Prostate gland (tissue), 2 donors: Measurements from ENCODE around the gene MBD2. TPM values are rescaled to one million over a fixed set of nuclear protein-coding genes. Genes with fewer than 3 reads are reported as not detected.

Experiments used
- DNase-seq: peaks from one replicate; pipeline ENCODE4 v3.0.0-alpha.2; 2019; ENCODE audit warnings: low spot score
- H3K27ac ChIP-seq, 2 donors: fragments of 200-600 bp; sonication (generic); 2 replicates each; pipeline ENCODE4 v1.5.1; 2017 to 2019
- H3K27me3 ChIP-seq: fragments of 200-600 bp; sonication (generic); replicated peaks from 2 replicates; pipeline ENCODE4 v1.5.1; 2019; ENCODE audit not compliant: insufficient read depth
- H3K36me3 ChIP-seq, 2 donors: fragments of 200-600 bp; sonication (generic); 1 replicate in 1 of 2; 2 replicates in 1 of 2; pipeline versions ENCODE4 v1.5.1 to v1.8.1; 2017 to 2019
- H3K4me1 ChIP-seq: fragments of 200-600 bp; sonication (generic); replicated peaks from 2 replicates; pipeline ENCODE4 v1.5.1; 2019
- H3K4me3 ChIP-seq, 2 donors: fragments of 200-600 bp; sonication (generic); 2 replicates each; pipeline ENCODE4 v1.5.1; 2017 to 2019
- H3K9me3 ChIP-seq: fragments of 200-600 bp; sonication (generic); 2 replicates; pipeline ENCODE4 v1.5.1; 2017
- POLR2A ChIP-seq: fragments of 450-650 bp; IDR thresholded peaks from one replicate; pipeline ENCODE4 v1.6.1; 2016; ENCODE audit warnings: antibody characterized with exemption, mild to moderate bottlenecking
- POLR2AphosphoS5 ChIP-seq: sonication (generic); formaldehyde crosslinking; IDR thresholded peaks from one replicate; pipeline ENCODE4 v1.6.1; 2017; ENCODE audit warnings: antibody characterized with exemption
- WGBS: methylation state at CpG from one replicate; pipeline ENCODE4 v1.1.5; 2018; 5-methylcytosine and 5-hydroxymethylcytosine counted together
- intact Hi-C: fragments of 100-400 bp; cut with DNase I; formaldehyde crosslinking; loops from one replicate; pipeline ENCODE4 v1.14.2; 2022
- total RNA-seq, 2 donors: library from RNA; depleted of rRNA; stranded (reverse); fragments of >200 nt; gene quantifications; one replicate each; pipeline ENCODE4 v1.1.0, GENCODE V29; 2016
- TF ChIP-seq, protein P1 (sequence below), 4 experiments: fragments of 200-600 bp in 2 of 4; fragments of 450-650 bp in 2 of 4; sonication (generic) in 2 of 4; IDR thresholded peaks; 1 replicate in 3 of 4; 2 replicates in 1 of 4; pipeline ENCODE4 v1.5.1; 2016 to 2019; ENCODE audit warnings: antibody characterized with exemption in 4 of 4, mild to moderate bottlenecking in 2 of 4, moderate library complexity in 2 of 4

MBD2 gene
- total RNA-seq, 2 donors from 2014 or later: 33.3 to 50.3 TPM

DNA sequence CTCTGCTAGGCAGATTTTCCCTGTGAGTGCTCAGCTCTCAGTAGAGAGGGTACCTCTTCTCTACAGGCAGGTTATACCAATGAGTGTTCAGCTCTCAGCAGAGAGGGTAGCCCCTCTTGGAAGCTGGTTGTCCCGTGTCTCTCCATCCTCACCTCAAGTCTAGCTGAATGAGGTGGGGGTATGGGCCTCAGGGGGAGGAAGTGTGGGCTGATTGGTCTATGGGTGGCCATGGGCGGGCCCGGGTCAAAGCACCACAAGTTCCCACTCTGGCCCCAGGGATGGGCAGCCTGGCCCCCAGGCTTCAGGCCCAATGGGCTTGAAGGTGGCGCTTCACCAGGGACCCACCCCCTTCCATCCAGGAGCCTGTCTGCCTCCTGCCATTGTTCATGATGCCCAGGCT is 17.0 kb upstream of the MBD2 start:
- DNase-seq: no peak
- TF ChIP-seq, protein P1, sequence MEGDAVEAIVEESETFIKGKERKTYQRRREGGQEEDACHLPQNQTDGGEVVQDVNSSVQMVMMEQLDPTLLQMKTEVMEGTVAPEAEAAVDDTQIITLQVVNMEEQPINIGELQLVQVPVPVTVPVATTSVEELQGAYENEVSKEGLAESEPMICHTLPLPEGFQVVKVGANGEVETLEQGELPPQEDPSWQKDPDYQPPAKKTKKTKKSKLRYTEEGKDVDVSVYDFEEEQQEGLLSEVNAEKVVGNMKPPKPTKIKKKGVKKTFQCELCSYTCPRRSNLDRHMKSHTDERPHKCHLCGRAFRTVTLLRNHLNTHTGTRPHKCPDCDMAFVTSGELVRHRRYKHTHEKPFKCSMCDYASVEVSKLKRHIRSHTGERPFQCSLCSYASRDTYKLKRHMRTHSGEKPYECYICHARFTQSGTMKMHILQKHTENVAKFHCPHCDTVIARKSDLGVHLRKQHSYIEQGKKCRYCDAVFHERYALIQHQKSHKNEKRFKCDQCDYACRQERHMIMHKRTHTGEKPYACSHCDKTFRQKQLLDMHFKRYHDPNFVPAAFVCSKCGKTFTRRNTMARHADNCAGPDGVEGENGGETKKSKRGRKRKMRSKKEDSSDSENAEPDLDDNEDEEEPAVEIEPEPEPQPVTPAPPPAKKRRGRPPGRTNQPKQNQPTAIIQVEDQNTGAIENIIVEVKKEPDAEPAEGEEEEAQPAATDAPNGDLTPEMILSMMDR (IDR thresholded peaks at IDR 0.05): no peak
- WGBS: 94% methylated on average over 4 of the region's 4 CpGs
- intact Hi-C loops: no loop called here
- Histone ChIP-seq H3K9me3 (no peaks in the 10 kb centered on the region), H3K4me1 (no peaks in the 10 kb centered on the region), H3K27ac (no peak overlapping the region), H3K27me3 (no peaks in the 10 kb centered on the region), H3K36me3 (no peaks in the 10 kb centered on the region), H3K4me3 (no peak overlapping the region)

DNA sequence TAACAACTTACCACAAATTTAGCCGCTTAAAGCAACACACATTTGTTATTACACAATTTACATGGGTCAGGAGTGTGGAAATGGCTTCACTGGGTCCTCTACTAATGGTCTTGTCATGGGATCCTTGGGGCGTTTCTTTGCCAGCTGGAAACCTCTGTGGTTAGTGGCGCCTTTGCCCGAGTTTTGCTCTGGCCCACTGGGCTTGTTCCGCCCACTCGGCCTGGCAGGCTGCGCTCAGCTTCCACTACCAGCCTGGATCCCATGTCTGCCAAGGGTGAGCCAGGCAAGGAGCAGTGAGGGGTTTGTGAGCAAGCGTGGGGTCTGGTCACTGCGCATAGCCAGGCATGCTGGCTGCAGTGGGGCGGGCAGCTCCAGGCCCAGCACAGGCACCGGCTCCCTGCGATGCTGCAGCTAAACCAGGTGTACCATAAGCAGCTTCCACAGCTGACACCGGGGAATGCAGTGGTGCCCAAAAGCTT is 16.2 kb upstream of the MBD2 start:
- 85% methylated on average over 13 of the region's 13 CpGs for WGBS
- intact Hi-C loops: no loop called here
- Histone ChIP-seq H3K4me1 (no peaks in the 10 kb centered on the region), H3K9me3 (no peaks in the 10 kb centered on the region), H3K27ac (no peak overlapping the region), H3K36me3 (no peaks in the 10 kb centered on the region), H3K27me3 (no peaks in the 10 kb centered on the region), H3K4me3 (no peak overlapping the region)
- TF ChIP-seq POLR2A: no peak
- TF ChIP-seq, protein P1 (IDR thresholded peaks at IDR 0.05): no peak
- no peak for TF ChIP-seq POLR2AphosphoS5
- no peak for DNase-seq

DNA sequence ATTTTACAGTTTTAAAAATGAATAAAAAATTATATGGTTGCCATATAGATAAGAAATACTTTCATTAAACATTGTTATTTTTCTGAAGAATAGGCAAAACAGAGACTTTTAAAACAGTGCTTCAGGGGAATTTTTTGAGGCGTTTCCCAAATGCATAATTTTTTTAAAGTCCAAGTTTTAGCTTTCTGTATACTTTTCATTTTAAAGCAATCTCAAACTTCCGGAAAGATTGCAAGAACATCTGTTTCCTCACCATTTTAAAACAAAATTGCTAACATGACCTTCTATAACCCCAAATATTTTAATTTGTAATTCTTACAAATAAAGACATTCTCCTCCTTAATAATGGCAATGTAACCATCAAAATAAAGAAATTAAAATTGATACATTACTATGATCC is 15.1 kb upstream of the MBD2 start:
- no peak overlapping the region for H3K4me3 ChIP-seq
- 70% methylated on average over 2 of the region's 2 CpGs for WGBS
- no peak overlapping the region for H3K27ac ChIP-seq
- H3K27me3 ChIP-seq: no peaks in the 10 kb centered on the region
- no peak for TF ChIP-seq POLR2A
- TF ChIP-seq POLR2AphosphoS5: no peak
- TF ChIP-seq, protein P1 (IDR thresholded peaks at IDR 0.05): no peak
- no peaks in the 10 kb centered on the region for H3K4me1 ChIP-seq
- intact Hi-C loops: no loop called here
- H3K36me3 ChIP-seq: no peaks in the 10 kb centered on the region
- H3K9me3 ChIP-seq: no peaks in the 10 kb centered on the region
- DNase-seq: no peak

DNA sequence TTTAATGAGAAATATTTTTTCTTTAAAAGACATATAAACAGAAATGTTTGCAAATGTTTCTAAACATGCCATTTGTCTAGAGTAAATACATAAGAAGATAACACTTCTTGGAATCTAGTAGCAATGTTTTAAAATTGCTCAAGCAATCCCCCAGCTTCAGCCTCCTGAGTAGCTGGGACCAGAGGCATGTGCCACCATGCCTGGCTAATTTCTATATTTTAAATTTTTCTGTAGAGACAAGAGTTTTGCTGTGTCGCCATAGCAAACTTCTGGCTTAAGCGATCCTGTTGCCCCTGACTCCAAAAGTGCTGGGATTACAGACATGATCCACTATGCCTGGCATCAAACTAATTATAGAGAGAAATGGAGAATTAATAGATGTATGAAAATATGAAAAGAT is 14.6 kb upstream of the MBD2 start:
- Histone ChIP-seq H3K4me1 (no peaks in the 10 kb centered on the region), H3K4me3 (no peak overlapping the region), H3K36me3 (no peaks in the 10 kb centered on the region), H3K27me3 (no peaks in the 10 kb centered on the region), H3K9me3 (no peaks in the 10 kb centered on the region), H3K27ac (no peak overlapping the region)
- intact Hi-C loops: no loop called here
- DNase-seq: no peak
- TF ChIP-seq, protein P1 (IDR thresholded peaks at IDR 0.05): no peak
- no peak for TF ChIP-seq POLR2AphosphoS5
- TF ChIP-seq POLR2A: no peak
- WGBS: 81% methylated on average over 2 of the region's 2 CpGs

DNA sequence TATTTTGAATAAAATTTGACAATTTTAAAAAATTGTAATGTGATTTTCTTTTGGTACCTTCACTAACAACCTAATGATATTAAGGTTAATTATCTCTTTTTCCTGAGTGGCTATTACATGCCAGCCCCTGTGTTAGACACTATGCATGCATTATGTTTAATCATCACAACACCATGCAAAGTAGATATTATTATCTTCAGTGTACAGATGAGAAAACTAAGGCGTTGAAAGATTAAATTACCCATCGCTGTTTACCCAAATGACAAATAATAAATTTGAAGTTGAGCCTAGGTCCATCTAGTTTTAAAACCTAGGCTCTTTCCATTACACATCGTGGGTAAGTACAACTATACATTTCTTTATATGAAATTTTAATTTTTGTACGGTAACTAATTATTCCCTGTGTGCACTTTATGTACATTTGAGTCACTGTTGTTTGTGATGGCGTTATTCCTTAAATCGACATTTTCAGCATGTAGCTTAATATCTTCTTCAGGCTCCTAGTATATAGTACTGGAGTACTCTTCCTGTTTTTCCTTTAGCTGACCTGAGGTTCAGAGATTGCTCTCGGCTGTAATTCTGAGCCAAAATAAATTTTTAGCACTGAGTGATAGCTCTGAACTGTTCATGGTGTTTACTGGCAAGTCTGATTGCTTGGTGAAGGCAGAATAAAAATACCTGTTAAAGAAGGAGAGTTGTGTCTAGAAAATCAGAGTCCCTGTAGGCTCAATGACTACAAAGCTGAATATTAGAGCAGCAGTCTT is 13.9 kb upstream of the MBD2 start:
- WGBS: 83% methylated on average over 7 of the region's 7 CpGs
- DNase-seq: no peak
- no peak overlapping the region for H3K27ac ChIP-seq
- no peaks in the 10 kb centered on the region for H3K4me1 ChIP-seq
- no peaks in the 10 kb centered on the region for H3K27me3 ChIP-seq
- no peaks in the 10 kb centered on the region for H3K9me3 ChIP-seq
- no peak overlapping the region for H3K4me3 ChIP-seq
- TF ChIP-seq POLR2A (no peak), POLR2AphosphoS5 (no peak)
- TF ChIP-seq, protein P1 (IDR thresholded peaks at IDR 0.05): no peak
- intact Hi-C loops: no loop called here
- no peaks in the 10 kb centered on the region for H3K36me3 ChIP-seq
